Fibroblast of skin of right biceps (primary cell): ENCODE measurements around the gene SYVN1.
"Not testable (repeated sequence)": the region's sequence is repeated elsewhere in the genome, so short reads cannot be mapped to it uniquely, and the experiment has no call there.

Experiments
- DNase-seq: peaks from one replicate; pipeline ENCODE4 v3.0.0-alpha.2; 2013

SYVN1 gene

DNA sequence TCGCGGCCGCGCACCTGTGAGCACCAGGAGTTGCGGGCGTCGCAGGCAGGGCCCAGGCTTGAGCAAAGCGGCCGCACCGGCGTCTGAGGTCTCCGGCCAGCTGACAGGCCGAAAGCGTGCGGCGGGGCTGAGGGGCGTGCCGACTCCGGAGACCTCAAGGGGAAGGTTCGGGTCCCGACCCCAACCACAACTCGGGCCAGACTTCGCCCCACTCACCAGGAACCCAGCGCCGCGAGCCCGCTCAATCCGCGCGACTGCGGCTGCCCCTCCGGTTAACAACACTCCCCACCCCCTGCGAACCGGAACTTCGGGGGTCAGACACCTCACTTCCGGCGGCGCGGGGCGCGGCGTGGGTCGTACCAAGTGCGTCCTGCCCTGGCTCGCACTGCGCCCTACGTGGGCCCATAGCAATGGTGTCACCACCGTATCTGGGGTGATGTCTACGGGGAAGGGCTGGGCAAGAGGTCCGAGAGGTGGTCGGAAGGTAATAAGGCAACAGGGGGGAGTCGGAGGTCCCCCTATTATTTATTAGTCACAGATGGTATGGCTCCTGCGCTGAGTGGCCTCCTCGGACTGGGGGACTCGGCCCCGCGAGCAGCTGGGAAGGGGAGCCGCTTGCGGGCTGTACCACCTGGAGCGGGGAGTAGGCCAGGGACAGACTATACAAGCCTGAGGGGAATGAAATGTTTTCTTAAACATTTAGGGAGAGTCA is at the start of gene SYVN1:
TSS of gene SYVN1 (minus strand) at position 280 of the 712 bp plus-strand sequence. CDS start 918 bp downstream, outside the sequence.
- peak; percentile 90 for DNase-seq

DNA sequence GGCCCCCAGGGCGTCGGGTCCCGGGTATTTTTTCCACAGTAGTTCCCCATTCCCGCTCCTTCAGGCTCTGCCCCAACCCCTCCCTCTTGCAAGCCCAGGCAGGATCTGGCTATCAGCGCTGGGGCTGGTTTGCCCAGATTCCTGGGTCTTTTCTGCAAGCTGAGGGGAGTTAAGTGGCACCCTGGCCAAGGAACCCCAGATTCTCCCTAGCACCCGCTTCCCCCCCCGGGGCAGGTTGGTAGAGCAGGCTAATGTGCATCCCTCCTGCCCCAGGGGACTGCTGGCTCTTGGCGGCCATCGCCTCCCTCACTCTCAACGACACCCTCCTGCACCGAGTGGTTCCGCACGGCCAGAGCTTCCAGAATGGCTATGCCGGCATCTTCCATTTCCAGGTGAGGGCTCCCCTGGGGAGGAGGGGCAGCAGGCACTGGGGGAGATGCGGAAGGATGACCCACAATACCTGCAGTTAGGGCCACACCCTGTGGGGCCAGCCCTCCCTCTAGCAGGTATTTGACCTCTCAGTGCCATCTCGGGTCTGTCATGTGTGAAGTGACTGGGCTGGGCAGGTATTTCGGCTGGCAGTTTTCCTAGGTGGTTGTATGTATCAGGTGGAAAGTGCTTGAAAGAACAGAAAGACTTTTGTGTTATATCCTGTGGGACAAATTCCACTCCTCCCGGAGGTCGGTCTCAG is 49.0 kb upstream of the SYVN1 start:
- no peak for DNase-seq

DNA sequence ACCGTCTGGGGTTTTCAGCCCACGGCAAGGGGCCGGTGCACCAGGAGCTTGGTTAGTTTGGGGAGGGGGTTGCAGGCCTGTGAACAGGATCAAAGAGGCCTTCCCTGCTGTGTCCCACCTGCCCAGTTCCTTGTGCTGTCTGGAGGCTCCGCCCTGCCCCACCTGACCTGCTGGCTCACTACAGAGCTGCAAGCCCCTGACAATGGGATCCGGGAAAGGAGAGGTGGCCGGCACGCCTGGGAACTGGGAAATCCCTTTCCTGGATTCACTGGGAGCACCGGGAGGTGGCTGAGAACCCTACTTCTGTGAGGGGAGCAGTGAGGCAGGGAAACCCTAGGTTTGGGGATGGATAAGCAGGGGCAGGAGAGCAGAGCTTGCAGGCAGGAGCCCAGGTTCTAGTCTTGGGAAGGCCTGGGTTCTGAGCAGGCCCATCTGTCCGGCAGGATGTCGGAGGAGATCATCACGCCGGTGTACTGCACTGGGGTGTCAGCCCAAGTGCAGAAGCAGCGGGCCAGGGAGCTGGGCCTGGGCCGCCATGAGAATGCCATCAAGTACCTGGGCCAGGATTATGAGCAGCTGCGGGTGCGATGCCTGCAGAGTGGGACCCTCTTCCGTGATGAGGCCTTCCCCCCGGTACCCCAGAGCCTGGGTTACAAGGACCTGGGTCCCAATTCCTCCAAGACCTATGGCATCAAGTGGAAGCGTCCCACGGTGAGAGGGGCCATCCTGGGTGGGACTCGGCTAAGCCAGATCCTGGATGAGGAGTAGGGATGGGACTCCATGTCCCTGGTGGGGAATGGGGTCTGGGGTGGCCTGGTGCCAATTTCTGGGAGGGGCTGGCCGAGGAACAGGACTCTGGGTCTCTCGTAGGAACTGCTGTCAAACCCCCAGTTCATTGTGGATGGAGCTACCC is 48.2 kb upstream of the SYVN1 start:
- DNase-seq: no peak

DNA sequence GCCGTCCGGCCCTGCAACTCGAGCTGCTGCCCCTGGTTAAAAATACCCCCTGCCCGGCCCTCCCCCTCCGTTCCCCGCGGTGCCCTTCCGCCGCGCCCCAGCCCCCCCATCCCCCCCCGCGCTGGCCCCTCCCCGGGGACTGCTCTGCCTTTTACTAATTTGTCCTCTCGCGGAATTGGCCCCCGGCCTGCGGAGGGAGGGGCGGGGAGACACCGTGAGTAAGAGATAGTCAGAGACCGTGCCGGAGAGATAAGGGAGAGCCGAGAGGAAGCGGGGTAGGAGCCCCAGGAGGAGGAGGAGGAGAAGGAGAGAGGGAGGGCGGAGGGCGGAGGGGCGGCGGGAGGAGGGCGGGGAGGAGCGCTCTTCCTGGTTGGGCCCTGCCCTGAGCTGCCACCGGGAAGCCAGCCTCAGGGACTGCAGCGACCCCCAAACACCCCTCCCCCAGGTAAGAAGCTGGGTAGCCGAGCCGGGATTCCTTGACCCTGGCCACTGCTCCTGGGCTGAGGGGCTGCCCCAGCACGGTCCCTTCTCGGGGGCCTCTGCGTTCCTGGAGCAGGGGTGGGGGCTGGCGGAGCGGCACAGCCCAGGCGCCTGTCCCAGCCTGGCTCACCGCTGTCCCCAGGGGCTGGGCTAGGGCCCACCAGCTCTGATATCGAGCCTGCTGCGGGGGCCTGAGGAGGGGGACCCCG is 47.4 kb upstream of the SYVN1 start, which contains the start of gene CAPN1:
TSS of gene CAPN1 (plus strand) at position 360 of the 689 bp plus-strand sequence. CDS start 774 bp downstream, outside the sequence.
- DNase-seq: peak; percentile 95

DNA sequence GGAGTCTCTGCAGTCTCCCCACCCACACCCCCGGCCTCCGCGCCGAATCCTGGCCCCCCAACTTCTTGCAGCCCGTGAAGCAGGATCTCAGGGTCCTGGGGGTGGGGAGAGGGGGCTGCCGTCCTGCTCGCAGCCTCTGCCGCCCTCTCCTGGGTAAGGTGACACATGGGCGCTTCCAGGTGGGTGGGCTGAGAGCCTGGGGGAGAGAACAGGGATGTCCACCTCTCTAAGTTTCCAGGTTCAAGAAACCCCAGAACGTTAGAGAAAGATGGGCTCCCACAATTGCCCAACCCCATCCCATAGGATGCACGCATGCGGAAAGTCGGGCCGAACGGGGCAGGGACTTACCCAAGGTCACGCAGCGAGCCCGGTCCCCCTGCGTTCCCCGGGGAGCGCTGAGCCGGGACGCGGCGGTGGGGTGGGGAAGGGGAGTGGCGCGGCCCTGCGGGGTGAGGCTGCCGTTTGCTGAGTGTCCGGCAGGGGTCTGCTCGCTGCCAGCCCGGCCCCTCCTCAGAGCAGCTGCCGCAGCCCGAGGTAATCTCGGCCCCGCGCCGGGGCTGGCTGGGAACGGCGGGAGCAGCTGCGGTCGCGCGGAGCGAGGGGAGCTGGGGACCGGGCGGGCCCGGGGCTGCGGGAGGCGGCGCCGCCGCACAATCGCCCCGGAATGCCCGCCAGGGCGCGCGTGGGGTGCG is 46.7 kb upstream of the SYVN1 start:
- DNase-seq: peak; percentile 63

DNA sequence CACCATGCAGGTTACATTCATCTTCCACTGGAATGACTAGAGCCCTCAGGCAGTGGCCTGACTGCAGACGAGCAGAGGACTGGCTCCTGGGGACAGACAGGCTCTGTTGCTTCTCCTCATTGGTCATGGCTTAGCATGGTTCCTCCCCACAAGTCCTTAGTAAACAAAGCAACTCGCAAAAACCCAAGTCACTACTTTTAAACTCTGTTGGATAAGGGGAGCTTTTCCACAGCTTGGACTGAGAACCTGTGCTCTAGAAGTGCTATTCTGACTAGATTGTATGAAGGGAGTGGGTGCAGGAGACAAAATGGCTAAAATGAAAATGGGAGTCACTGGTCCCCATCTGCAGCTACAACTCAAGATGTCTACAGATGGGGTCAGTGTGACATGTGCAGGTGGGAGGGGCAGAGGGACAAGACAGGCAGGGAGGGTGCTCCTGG is 40.3 kb upstream of the SYVN1 start:
- DNase-seq: not testable (repeated sequence)

DNA sequence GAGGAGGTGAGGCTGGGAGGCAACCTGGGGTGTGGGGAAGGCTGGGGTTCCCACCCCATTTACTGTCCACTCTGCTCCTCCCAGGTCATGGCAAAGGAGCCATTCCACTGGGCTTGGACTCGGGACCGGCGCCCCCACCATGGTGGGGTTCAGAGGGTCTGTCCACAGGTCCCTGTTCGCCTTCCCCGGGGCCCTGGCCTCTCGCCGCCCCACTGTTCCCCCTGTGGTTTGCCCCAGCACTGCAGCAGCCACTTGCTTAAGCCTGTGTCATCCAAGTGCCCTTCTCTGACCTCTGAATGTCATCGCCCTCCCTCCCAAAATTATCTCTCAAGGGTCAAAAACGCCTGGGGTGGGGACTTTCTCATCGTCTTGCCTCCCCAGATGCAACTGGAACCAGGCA is 38.3 kb upstream of the SYVN1 start:
- no peak for DNase-seq

DNA sequence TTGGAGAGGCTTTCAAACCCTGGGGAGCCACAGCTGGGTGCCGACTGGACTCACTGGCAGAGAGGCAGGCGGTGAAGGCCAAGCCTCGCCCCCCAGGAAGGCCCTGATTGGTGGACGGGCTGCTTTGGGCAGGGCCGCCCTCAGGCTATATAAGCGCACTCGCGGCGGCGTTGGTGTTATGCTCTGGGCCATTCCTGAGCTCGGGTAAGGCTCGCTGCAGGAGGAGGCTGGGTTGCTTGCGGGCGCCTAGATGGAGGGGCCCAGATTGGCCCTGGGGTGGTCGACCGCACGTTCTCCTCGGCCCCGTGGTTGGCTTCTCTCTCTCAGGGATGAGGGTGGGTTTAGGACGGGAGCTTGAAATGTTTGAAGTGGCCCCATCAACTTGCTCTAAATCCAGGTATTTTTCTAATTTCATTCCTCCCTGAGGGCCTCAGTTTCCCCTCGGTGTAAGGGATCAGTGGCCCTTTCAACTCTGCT is 35.8 kb upstream of the SYVN1 start, which contains the start of gene SPDYC:
TSS of gene SPDYC (plus strand) at position 176 of the 477 bp plus-strand sequence. CDS start 1,125 bp downstream, outside the sequence.
- DNase-seq: no peak

DNA sequence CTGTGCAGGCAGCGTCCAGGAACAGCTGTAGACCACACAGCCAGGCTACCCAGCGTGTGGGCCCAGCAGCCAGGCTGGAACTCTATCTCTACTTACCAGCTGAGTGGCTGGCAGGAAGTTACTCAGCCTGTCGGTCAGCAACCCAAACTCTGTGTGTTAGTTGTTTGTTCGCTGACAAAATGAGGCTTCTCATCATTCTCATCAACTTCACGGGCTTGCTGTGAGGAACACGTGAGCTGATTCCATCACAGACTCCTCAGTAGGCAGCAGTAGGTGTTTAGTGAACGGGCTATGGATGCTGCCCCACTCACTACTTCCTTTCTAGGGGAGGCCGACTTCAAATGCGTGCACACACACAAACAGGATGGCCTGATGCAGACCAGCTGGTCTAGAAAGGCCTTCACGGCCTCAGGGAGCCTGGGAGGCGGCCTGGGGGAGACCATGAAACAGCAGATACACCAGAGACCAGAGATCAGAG is 34.9 kb upstream of the SYVN1 start:
- DNase-seq: peak; percentile 29

DNA sequence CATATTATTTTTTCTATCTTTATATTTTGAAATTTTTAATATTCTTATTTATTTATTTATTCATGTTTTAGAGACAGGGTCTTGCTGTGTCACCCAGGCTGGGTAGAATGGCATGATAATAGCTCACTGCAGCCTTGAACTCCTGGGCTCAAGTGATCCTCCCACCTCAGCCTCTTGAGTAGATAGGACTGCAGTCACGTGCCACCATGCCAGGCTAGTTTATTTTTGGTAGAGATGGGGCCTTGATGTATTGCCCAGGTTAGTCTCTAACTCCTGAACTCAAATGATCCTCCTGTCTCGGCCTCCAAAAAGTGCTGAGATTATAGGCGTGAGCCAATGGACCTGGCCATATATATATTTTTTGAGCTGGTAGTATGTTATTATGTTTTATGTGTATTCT is 33.3 kb upstream of the SYVN1 start:
- no peak for DNase-seq

DNA sequence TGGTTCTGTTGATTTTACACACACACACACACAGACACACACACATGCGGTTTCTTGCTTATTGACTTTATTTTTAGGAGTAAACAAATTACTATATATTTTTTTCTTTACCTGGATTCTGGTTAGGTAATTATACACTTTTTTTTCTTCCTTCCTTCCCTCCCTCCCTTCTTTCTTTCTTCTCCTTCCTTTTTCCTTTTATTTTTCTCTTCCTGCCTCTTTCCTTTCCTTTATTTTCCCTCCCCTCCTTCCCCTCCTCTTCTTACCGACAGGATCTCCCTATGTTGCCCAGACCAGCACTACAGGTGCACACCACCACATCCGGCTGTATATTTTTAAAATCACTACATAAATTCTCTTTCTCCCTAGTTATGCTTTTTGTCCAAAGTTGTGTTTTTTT is 32.6 kb upstream of the SYVN1 start:
- DNase-seq: no peak

DNA sequence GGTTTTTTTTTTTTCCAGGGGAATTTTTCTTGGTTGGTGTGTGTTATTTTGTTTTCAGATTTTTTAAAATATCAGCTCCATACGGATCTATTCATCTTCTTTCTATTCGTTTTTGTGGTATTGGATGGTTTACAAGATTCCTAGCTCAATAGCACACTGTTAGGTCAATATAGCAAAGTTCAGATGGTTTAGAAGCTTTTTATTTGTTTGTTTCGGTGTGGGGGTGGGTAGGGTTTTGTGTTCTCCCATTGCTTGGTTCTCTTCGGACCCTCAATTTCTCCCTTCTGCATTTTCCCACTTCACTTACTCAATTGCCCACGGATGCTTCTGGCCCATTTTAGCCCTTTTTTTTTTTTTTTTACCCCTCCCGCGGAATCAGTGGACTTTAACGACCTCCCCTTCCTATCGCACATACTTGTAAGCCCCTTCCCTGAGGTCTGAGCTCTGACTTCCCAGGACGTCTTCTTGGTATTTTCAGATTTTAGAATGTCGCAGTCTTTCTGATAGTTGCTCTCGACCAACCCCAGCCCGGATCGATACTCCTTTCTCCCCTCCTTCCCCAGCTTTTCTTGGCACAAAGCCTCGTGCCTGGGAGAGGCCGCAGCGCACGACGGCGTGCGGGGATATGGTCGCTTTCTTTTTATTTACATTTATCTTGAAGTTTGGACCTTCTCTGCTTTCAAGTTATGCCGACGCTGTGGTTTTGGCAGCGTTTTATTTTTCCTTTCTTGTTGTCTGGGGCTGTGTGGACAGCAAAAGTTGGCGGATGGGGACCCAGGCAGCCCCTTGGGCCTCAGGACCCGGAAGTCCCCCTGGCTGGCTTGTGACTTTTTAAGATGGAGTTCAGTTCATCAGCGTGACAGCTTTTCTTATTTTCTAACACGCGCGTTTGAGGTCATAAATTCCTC is 31.3 kb upstream of the SYVN1 start:
- DNase-seq: no peak

DNA sequence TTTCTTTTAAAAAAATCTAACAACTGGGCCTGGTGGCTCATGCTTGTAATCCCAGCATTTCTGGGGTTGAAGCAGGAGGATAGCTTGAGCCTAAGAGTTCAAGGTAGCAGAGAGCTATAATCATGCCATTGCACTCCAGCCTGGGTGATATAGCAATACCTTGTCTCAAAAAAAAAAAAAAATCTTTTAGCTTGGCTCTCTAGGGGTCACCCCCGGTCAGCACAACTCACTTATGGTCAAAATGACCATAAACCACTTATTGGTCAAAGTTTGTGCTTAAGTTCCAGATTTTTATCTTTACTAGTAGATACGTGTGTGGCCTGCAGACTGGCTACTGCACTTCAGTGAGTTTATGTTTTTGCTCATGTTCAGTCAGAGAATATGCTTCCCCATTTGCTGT is 29.4 kb upstream of the SYVN1 start:
- no peak for DNase-seq

DNA sequence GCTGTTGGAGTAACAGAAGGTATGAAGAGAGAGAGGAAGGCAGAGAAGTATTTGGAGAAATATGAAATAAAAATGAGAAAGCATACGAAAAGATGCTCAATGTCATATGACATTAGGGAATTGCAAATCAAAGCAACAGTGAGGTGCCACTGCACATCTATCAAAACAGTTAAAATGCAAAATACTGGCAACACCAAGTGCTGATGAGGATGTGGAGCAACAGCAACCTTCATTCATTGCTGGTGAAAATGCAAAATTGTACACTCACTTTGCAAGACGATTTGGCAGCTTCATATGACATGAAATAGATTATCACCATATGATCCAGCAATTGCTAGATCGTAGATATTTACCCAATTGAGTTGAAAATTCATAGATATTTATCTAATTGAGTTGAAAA is 26.3 kb upstream of the SYVN1 start:
- no peak for DNase-seq

DNA sequence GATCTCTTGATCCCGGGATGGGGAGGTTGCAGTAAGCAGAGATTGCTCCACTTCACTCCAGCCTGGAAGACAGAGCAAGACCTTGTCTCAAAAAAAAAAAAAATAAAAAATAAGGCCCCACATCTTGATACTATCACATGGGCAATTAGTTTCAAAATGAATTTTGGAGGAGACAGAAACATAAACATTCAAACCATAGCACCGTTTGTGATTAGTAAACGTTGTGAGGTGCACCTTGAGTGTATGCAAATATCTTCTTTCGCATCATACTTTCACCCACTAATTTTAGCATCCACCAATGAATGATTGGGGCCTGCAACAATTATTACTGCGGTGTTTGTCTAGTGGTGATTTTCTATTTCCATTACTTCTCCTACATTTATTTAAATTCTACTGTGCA is 24.7 kb upstream of the SYVN1 start:
- DNase-seq: no peak

DNA sequence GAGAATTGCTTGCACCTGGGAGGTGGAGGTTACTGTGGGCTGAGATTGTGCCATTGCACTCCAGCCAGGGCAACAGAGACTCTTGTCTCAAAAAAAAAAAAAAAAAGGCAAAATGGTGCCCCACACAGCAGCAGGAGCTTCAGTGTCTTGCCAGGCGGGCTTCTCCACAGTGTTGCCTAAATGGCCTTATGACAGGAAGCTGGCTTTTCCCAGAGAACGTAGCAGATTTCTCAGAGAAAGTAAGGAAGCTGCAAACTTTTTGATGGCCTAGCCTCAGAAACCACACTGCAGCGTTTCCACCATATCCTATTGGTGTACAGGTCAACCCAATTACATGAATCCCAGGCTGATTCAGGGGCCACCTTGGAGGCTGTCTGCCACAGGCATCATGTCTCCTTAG is 23.0 kb upstream of the SYVN1 start:
- DNase-seq: no peak

DNA sequence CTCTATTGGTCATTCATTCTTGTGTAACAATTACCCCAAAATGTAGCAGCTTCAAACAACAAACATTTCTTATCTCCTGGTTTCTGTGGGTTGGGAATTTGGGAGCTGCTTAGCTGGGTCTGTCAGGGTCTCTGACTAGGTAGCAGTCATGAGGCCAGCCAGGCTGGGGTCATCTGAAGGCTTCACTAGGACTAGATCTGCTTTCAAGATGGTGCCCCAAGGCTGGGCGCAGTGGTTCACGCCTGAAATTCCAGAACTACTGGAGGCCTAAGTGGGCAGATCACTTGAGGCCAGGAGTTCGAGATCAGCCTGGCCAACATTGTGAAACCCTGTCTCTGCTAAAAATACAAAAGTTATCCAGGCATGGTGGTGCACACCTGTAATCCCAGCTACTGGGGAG is 22.6 kb upstream of the SYVN1 start:
- DNase-seq: no peak

DNA sequence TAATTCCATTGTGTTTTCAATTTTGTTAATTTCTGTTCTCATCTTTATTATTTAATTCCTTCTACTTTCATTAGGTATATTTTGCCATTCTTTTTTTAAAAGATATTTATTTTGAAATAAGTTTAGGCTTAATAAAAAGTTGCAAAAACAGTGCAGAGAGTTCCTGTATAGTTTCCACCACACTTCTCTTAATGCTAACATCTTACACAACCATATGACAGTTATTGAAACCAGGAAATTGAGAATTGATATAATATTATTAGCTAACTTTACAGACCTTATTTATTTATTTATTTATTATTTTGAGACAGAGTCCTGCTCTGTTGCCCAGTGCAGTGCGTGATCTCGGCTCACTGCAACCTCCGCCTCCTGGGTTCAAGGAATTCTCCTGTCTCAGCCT is 21.9 kb upstream of the SYVN1 start:
- no peak for DNase-seq

DNA sequence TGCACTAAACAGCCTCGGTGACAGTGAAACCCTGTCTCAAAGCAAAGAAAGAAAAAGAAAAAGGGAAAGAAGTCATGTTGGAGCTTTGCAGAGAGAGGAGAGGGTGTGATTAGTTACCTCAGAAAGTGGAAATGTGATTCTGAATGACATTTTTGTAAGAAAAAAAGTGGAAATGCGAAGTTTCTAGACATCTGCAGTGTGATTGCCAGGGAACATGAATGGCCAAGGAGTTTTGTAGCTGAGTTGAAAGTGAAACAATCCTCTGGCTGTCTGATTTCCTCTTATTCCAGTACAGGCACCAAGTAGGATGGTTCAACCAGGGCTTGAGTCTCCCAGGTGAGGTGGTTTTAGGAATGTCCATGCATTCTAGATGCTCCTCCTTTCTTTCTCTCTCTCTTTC is 17.8 kb upstream of the SYVN1 start:
- DNase-seq: no peak

DNA sequence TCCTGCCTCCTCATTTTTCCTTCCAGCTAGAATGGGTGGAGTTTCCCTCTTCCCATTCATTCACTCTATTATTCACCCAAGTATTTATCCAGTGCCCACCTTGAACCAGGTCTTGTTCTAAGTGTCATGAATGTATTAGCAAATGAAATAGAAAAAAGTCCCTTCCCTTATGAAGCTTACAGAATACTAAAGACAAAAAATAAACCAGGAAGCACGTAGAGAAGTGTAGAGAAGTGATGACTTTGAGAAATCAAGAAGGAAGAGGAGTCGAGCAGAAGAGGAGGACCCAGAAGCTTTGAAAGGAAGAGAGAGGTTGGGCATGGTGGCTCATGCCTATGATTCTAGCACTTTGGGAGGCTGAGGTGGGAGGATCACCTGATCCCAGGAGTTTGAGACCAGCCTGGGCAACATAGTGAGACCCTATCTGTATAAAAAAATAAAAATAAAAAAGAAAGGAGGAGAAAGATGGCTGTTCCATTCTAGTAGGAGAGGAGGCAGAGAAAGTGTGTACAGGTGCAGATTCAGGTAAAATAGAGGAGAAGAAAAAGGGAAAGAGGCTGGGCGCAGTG is 17.1 kb upstream of the SYVN1 start:
- no peak for DNase-seq
